Measurements from ENCODE around the gene ADH1C.
"Not testable (repeated sequence)": the region's sequence is repeated elsewhere in the genome, so short reads cannot be mapped to it uniquely, and the experiment has no call there.

The ADH1C gene

GRCh38 chr4:99357948-99358347 lies 5.4 kb upstream of the ADH1C start:
- no peak for DNase-seq (ENCODE audit: low read depth in 2 of 2)

- DNase-seq (ENCODE audit: low read depth in 2 of 2): no peak
Measured at GRCh38 chr4:99356992-99357391, 4.4 kb upstream of the ADH1C start.

GRCh38 chr4:99356149-99356548 lies 3.6 kb upstream of the ADH1C start:
- not testable (repeated sequence) for DNase-seq (ENCODE audit: low read depth in 2 of 2)

- no peak for DNase-seq (ENCODE audit: low read depth in 2 of 2)
Measured at GRCh38 chr4:99351487-99351886, 1.1 kb downstream of the ADH1C start.

GRCh38 chr4:99349338-99349737 lies 3.2 kb downstream of the ADH1C start:
- DNase-seq (ENCODE audit: low read depth in 2 of 2): no peak

GRCh38 chr4:99342624-99343023 lies 9.9 kb downstream of the ADH1C start:
- DNase-seq (ENCODE audit: low read depth in 2 of 2): not testable (repeated sequence)

- no peak for DNase-seq (ENCODE audit: low read depth in 2 of 2)
Measured at GRCh38 chr4:99341426-99341825, 11.1 kb downstream of the ADH1C start.

- DNase-seq (ENCODE audit: low read depth in 2 of 2): no peak
Measured at GRCh38 chr4:99339172-99339571, 13.4 kb downstream of the ADH1C start.

- DNase-seq (ENCODE audit: low read depth in 2 of 2): no peak
Measured at GRCh38 chr4:99336553-99336952, 16.0 kb downstream of the ADH1C start.

- DNase-seq (ENCODE audit: low read depth in 2 of 2): no peak
Measured at GRCh38 chr4:99334880-99335279, 17.7 kb downstream of the ADH1C start.

- no peak for DNase-seq (ENCODE audit: low read depth in 2 of 2)
Measured at GRCh38 chr4:99330648-99331047, 21.9 kb downstream of the ADH1C start.

GRCh38 chr4:99329876-99330275 lies 22.7 kb downstream of the ADH1C start:
- no peak for DNase-seq (ENCODE audit: low read depth in 2 of 2)

GRCh38 chr4:99324979-99325378 lies 27.6 kb downstream of the ADH1C start:
- DNase-seq (ENCODE audit: low read depth in 2 of 2): no peak

GRCh38 chr4:99324361-99324760 lies 28.2 kb downstream of the ADH1C start:
- no peak for DNase-seq (ENCODE audit: low read depth in 2 of 2)

GRCh38 chr4:99323756-99324155 lies 28.8 kb downstream of the ADH1C start:
- DNase-seq (ENCODE audit: low read depth in 2 of 2): no peak

GRCh38 chr4:99321241-99322191 lies 31.0 kb downstream of the ADH1C start, which contains the start of gene ADH1B:
TSS of gene ADH1B (minus strand) at chr4:99321401. CDS start at chr4:99321331, 70 bp downstream.
- no peak for DNase-seq (ENCODE audit: low read depth in 2 of 2)

GRCh38 chr4:99317811-99318210 lies 34.7 kb downstream of the ADH1C start:
- DNase-seq (ENCODE audit: low read depth in 2 of 2): not testable (repeated sequence)

- no peak for DNase-seq (ENCODE audit: low read depth in 2 of 2)
Measured at GRCh38 chr4:99317354-99317753, 35.2 kb downstream of the ADH1C start.

GRCh38 chr4:99315839-99316238 lies 36.7 kb downstream of the ADH1C start:
- no peak for DNase-seq (ENCODE audit: low read depth in 2 of 2)

GRCh38 chr4:99314211-99314610 lies 38.3 kb downstream of the ADH1C start:
- no peak for DNase-seq (ENCODE audit: low read depth in 2 of 2)

GRCh38 chr4:99310389-99310788 lies 42.2 kb downstream of the ADH1C start:
- DNase-seq (ENCODE audit: low read depth in 2 of 2): no peak

- DNase-seq (ENCODE audit: low read depth in 2 of 2): no peak
Measured at GRCh38 chr4:99305638-99306400, 46.7 kb downstream of the ADH1C start.
